CD14-positive monocyte (primary cell): Measurements from ENCODE around the gene FCRL5. TPM values are rescaled to one million over a fixed set of nuclear protein-coding genes. Genes with fewer than 3 reads are reported as not detected.
A peak's percentile ranks its signal among the peaks of the same experiment; 100 is the strongest.

Source experiments
- DNase-seq, 3 donors: peaks; one replicate each; pipeline ENCODE4 v3.0.0-alpha.2; 2011 to 2022
- H2AFZ ChIP-seq: 2 replicates; pipeline ENCODE4 v1.6.0; 2012; ENCODE audit warnings: mild to moderate bottlenecking, low read depth, low read length, inconsistent platforms; ENCODE audit not compliant: insufficient read depth, poor library complexity, severe bottlenecking
- H3K27ac ChIP-seq, 2 donors: 1 replicate in 1 of 2; 2 replicates in 1 of 2; pipeline ENCODE4 v1.5.1; 2012 to 2013; ENCODE audit warnings: low read length in 2 of 2, control low read depth in 1 of 2, inconsistent platforms in 1 of 2, low read depth in 1 of 2, mild to moderate bottlenecking in 1 of 2
- H3K27me3 ChIP-seq, 2 donors: one replicate each; pipeline versions ENCODE4 v1.6.0 to v1.6.1; 2011 to 2013; ENCODE audit warnings: low read length in 2 of 2; ENCODE audit not compliant: control insufficient read depth in 2 of 2, insufficient read depth in 2 of 2
- H3K36me3 ChIP-seq, 2 donors: replicated peaks in 1 of 2; 1 replicate in 1 of 2; 2 replicates in 1 of 2; pipeline versions ENCODE4 v1.5.1 to v1.6.1; 2012 to 2013; ENCODE audit warnings: low read length in 2 of 2, control low read depth in 1 of 2, inconsistent platforms in 1 of 2, mild to moderate bottlenecking in 1 of 2; ENCODE audit not compliant: insufficient read depth in 2 of 2, control insufficient read depth in 1 of 2
- H3K4me1 ChIP-seq, 2 donors: 1 replicate in 1 of 2; 2 replicates in 1 of 2; pipeline versions ENCODE4 v1.5.1 to v1.6.1; 2012 to 2013; ENCODE audit warnings: low read length in 2 of 2, control low read depth in 1 of 2, inconsistent platforms in 1 of 2, mild to moderate bottlenecking in 1 of 2, moderate library complexity in 1 of 2; ENCODE audit not compliant: insufficient read depth in 2 of 2, control insufficient read depth in 1 of 2
- H3K4me2 ChIP-seq: replicated peaks from 2 replicates; pipeline ENCODE3; 2012; ENCODE audit warnings: low read length, moderate library complexity, mild to moderate bottlenecking; ENCODE audit not compliant: poor library complexity, severe bottlenecking; ENCODE audit errors: extremely low read depth
- H3K4me3 ChIP-seq, 3 experiments: fragments of 200-600 bp in 1 of 3; sonication (generic) in 1 of 3; replicated peaks in 1 of 3; 1 replicate in 2 of 3; 2 replicates in 1 of 3; pipeline ENCODE4 v1.5.1; 2011 to 2013; ENCODE audit warnings: low read length in 3 of 3, mild to moderate bottlenecking in 3 of 3, control low read depth in 2 of 3, low read depth in 2 of 3, inconsistent platforms in 1 of 3, moderate library complexity in 1 of 3
- H3K79me2 ChIP-seq: 2 replicates; pipeline ENCODE4 v1.6.0; 2012; ENCODE audit warnings: mild to moderate bottlenecking, control low read depth, inconsistent platforms, low read length, moderate library complexity; ENCODE audit not compliant: insufficient read depth
- H3K9ac ChIP-seq: 2 replicates; pipeline ENCODE4 v1.6.0; 2017; ENCODE audit warnings: low read length, mild to moderate bottlenecking; ENCODE audit not compliant: insufficient read depth, poor library complexity, severe bottlenecking
- H3K9me3 ChIP-seq, 2 donors: replicated peaks in 1 of 2; 1 replicate in 1 of 2; 2 replicates in 1 of 2; pipeline versions ENCODE4 v1.5.1 to v1.6.1; 2012 to 2013; ENCODE audit warnings: low read length in 2 of 2, control low read depth in 1 of 2; ENCODE audit not compliant: control insufficient read depth in 1 of 2, insufficient read depth in 1 of 2
- H4K20me1 ChIP-seq: 2 replicates; pipeline ENCODE4 v1.6.0; 2012; ENCODE audit warnings: mild to moderate bottlenecking, low read length, control low read depth, moderate library complexity; ENCODE audit not compliant: insufficient read depth
- H3K27ac Mint-ChIP-seq, 7 donors: one replicate each; pipeline ENCODE4 v1.8.0; 2020; ENCODE audit warnings: mild to moderate bottlenecking in 7 of 7, mixed read lengths in 7 of 7, moderate library complexity in 6 of 7, inconsistent platforms in 2 of 7
- H3K27me3 Mint-ChIP-seq, 3 donors: one replicate each; pipeline ENCODE4 v1.8.0; 2021 to 2022; ENCODE audit warnings: low read depth in 3 of 3, mild to moderate bottlenecking in 3 of 3, mixed read lengths in 3 of 3, moderate library complexity in 3 of 3, inconsistent platforms in 1 of 3
- H3K36me3 Mint-ChIP-seq, 2 donors: one replicate each; pipeline ENCODE4 v1.8.0; 2020; ENCODE audit warnings: mixed read lengths in 2 of 2, inconsistent platforms in 1 of 2, mild to moderate bottlenecking in 1 of 2
- H3K4me1 Mint-ChIP-seq: one replicate; pipeline ENCODE4 v1.8.0; 2020; ENCODE audit warnings: mild to moderate bottlenecking, mixed read lengths
- H3K4me3 Mint-ChIP-seq, 2 donors: one replicate each; pipeline ENCODE4 v1.8.0; 2020; ENCODE audit warnings: mild to moderate bottlenecking in 2 of 2, mixed read lengths in 2 of 2, moderate library complexity in 1 of 2
- H3K9me3 Mint-ChIP-seq, 7 donors: one replicate each; pipeline ENCODE4 v1.8.0; 2020 to 2022; ENCODE audit warnings: mixed read lengths in 7 of 7, mild to moderate bottlenecking in 6 of 7, moderate library complexity in 6 of 7, inconsistent platforms in 2 of 7
- WGBS: methylation state at CpG from one replicate; pipeline ENCODE4 v1.1.5; 2013; ENCODE audit warnings: missing lambda C conversion rate; ENCODE audit not compliant: insufficient coverage; 5-methylcytosine and 5-hydroxymethylcytosine counted together
- intact Hi-C, 2 donors: fragments of 100-400 bp; cut with micrococcal nuclease; formaldehyde crosslinking; loops; one replicate each; pipeline versions ENCODE4 v1.15.0 to v1.15.1; 2023
- polyA plus RNA-seq, 3 donors: library from polyadenylated mRNA; depleted of rRNA in 1 of 3; unstranded in 2 of 3; stranded (reverse) in 1 of 3; fragments of 300-500 nt in 2 of 3; fragments of >200 nt in 1 of 3; fragmentation: Illumina TruSeq in 2 of 3; gene quantifications; 1 replicate in 2 of 3; 2 replicates in 1 of 3; pipeline ENCODE4 v1.2.3, GENCODE V29; 2012 to 2021
- TF ChIP-seq, protein P1 (sequence below): fragments of 200-600 bp; IDR thresholded peaks from one replicate; pipeline ENCODE4 v1.8.0; 2022; ENCODE audit warnings: antibody characterized with exemption, mild to moderate bottlenecking

Gene FCRL5
- polyA plus RNA-seq, 3 donors, result 0.06 to 0.25 TPM; not detected in 1

- Histone ChIP-seq H3K79me2 (no peaks in the 10 kb centered on the region), H2AFZ (no peak within 1 kb of the TSS), H3K4me2 (no peak within 1 kb of the TSS), H3K9me3 (no peaks in the 10 kb centered on the region), H4K20me1 (no peaks in the 10 kb centered on the region), H3K4me1 (peaks cover 10% of the 10 kb centered on the region in 2 donors), H3K9ac (no peak within 1 kb of the TSS), H3K4me3 (no peak within 1 kb of the TSS), H3K36me3 (no peaks in the 10 kb centered on the region), H3K27ac (no peak within 1 kb of the TSS), H3K27me3 (peaks cover 84 to 87% of the 10 kb centered on the region in 2 donors)
- no peaks in the 10 kb centered on the region for H3K36me3 Mint-ChIP-seq
- TF ChIP-seq, protein P1, sequence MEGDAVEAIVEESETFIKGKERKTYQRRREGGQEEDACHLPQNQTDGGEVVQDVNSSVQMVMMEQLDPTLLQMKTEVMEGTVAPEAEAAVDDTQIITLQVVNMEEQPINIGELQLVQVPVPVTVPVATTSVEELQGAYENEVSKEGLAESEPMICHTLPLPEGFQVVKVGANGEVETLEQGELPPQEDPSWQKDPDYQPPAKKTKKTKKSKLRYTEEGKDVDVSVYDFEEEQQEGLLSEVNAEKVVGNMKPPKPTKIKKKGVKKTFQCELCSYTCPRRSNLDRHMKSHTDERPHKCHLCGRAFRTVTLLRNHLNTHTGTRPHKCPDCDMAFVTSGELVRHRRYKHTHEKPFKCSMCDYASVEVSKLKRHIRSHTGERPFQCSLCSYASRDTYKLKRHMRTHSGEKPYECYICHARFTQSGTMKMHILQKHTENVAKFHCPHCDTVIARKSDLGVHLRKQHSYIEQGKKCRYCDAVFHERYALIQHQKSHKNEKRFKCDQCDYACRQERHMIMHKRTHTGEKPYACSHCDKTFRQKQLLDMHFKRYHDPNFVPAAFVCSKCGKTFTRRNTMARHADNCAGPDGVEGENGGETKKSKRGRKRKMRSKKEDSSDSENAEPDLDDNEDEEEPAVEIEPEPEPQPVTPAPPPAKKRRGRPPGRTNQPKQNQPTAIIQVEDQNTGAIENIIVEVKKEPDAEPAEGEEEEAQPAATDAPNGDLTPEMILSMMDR, result no peak
- DNase-seq, result no peak
- H3K4me1 Mint-ChIP-seq, result peaks cover 9% of the 10 kb centered on the region
- intact Hi-C loops, result no loop called here
- no peak within 1 kb of the TSS for H3K27ac Mint-ChIP-seq
- peak within 1 kb of the TSS in 1 of 2 donors; percentile 48 for H3K4me3 Mint-ChIP-seq
- H3K9me3 Mint-ChIP-seq, result peaks cover 0 to 1% (median 0%) of the 10 kb centered on the region in 7 donors
- 83% methylated on average over 1 of the region's 2 CpGs for WGBS
- H3K27me3 Mint-ChIP-seq, result peaks cover 65 to 88% (median 73%) of the 10 kb centered on the region in 3 donors
These were observed 45.8 kb upstream of the FCRL5 start, which contains the start of gene FCRL4 for GRCh38 chr1:157597959-157598667. Gene FCRL4 (minus strand): TSS chr1:157598085. CDS start chr1:157597944, 141 bp downstream.

GRCh38 chr1:157596384-157596783, 44.1 kb upstream of the FCRL5 start:
- Histone ChIP-seq H3K4me1 (peaks cover 10% of the 10 kb centered on the region in 2 donors), H3K4me2 (no peak overlapping the region), H3K9me3 (no peaks in the 10 kb centered on the region), H3K9ac (no peak overlapping the region), H3K79me2 (no peaks in the 10 kb centered on the region), H3K27ac (no peak overlapping the region), H3K27me3 (peaks cover 78 to 85% of the 10 kb centered on the region in 2 donors), H3K36me3 (no peaks in the 10 kb centered on the region), H4K20me1 (no peaks in the 10 kb centered on the region), H3K4me3 (no peak overlapping the region), H2AFZ (no peak overlapping the region)
- WGBS, result 100% methylated on average over 2 of the region's 6 CpGs
- Mint-ChIP-seq H3K27me3 (peaks cover 64 to 88% (median 83%) of the 10 kb centered on the region in 3 donors), H3K9me3 (peaks cover 0 to 11% (median 4%) of the 10 kb centered on the region in 7 donors), H3K36me3 (no peaks in the 10 kb centered on the region), H3K4me3 (peak overlapping the region in 1 of 2 donors; percentile 62), H3K4me1 (peaks cover 9% of the 10 kb centered on the region), H3K27ac (no peak overlapping the region)
- DNase-seq, result no peak
- intact Hi-C loops, result no loop called here
- TF ChIP-seq, protein P1, result no peak
